Measurements from ENCODE around the gene MSLN. TPM values are rescaled to one million over a fixed set of nuclear protein-coding genes. Genes with fewer than 3 reads are reported as not detected.

The MSLN gene
- total and polyA plus RNA-seq, 2 of the 13 experiments (the other 11 are each of a cell fraction or from before 2014, with no cell fraction given): 2.0 to 2.3 TPM

DNA sequence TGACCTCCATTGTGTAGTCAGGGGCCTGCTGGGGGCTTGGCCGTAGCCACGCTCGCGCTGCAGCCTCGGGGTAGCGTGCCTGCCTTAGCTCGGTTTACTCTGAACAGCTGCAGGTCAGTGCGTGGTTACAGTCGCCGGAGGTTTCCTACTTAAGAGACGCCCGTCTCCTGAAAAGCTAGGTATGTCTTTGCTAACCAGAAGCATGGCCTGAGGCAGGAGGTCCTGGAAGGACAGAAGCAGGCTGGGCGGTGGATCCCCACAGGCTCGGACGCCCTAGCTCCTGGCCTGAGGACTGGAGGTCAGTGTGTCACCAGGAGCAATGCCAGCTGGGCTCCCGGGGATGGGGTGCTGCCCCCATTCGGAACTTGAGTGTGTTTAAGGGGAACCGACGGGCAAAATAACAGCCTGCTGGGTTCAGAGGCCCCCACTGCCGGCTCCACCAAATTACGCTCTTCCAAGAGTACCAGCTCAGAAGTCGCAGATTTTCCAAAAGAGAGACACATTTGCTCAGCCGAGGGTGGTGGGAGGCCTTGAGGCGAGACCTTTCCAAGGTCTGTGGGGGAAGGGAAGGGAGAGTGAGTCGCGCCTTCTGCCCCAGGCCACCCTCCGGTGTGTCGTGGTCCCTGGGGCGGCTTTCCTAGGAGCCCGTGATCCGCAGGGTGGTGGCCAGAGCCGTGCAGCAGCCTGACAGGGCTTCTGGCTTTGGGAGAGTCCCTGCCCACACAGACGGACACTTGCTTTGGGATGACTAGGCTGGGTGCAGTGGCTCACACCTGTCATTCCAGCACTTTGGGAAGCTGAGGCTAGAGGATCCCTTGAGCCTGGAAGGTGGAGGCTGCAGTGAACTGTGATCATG lies 43.9 kb downstream of the MSLN start:
- H3K36me3 ChIP-seq (replicated peaks in 1 of 2; ENCODE audit: control insufficient read depth in 1 of 2, insufficient read depth in 2 of 2, low read length in 2 of 2): no peaks in the 10 kb centered on the region
- no peak overlapping the region for H3K4me3 ChIP-seq (replicated peaks in 1 of 3; ENCODE audit: insufficient read depth in 1 of 3, low read depth in 2 of 3, low read length in 3 of 3)
- ATAC-seq: no peak
- H2AFZ ChIP-seq (ENCODE audit: low read length): no peak overlapping the region
- H3K9me3 ChIP-seq (ENCODE audit: low read length): no peaks in the 10 kb centered on the region
- no peak overlapping the region for H3K4me2 ChIP-seq (ENCODE audit: low read depth, low read length)
- BruUV-seq (replicated peaks): no TSS peak
- no peak for DNase-seq (ENCODE audit: low spot score)
- no peaks in the 10 kb centered on the region for H3K79me2 ChIP-seq (ENCODE audit: insufficient read depth, low read length)
- ChIA-PET CTCF (ENCODE audit: low intra/inter-chr PET ratio, low total read pairs) (no interaction called here), POLR2A (no interaction called here)
- FAIRE-seq: no peak
- no peaks in the 10 kb centered on the region for H4K20me1 ChIP-seq (ENCODE audit: insufficient read depth, low read length)
- in situ Hi-C loops (cut with HindIII; ENCODE audit: extremely low pct_ligation_motif_present, low pct_unique_long_range_greater_than_20kb): loop anchor here (25.0 kb wide), 1 partner anchor 408 kb away; no protein-coding TSS in a partner anchor
- H3K4me1 ChIP-seq (ENCODE audit: insufficient read depth, low read length): no peaks in the 10 kb centered on the region
- intact Hi-C loops (cut with micrococcal nuclease; ENCODE audit: unreplicated experiment): no loop called here
- H3K27me3 ChIP-seq (ENCODE audit: control insufficient read depth in 1 of 2, insufficient read depth in 2 of 2, low read length in 2 of 2): peaks cover 32 to 65% of the 10 kb centered on the region in 2 experiments
- no peak overlapping the region for H3K9ac ChIP-seq (ENCODE audit: insufficient read depth, low read depth, low read length)
- H3K27ac ChIP-seq (ENCODE audit: extremely low read length, insufficient read depth, low read length): no peak overlapping the region
- WGBS (ENCODE audit: low lambda C conversion rate): 18% methylated on average over 19 of the region's 33 CpGs
- TF ChIP-seq ETV5 (CRISPR knock-in tag; IDR thresholded peaks at IDR 0.05; ENCODE audit: borderline replicate concordance): no peak
- no peak for TF ChIP-seq SMAD1 (CRISPR knock-in tag; IDR thresholded peaks at IDR 0.05; ENCODE audit: borderline replicate concordance, low read depth)
- no peak for TF ChIP-seq CCDC6 (CRISPR knock-in tag; IDR thresholded peaks at IDR 0.05)
- no peak for TF ChIP-seq ZMYM4 (CRISPR knock-in tag; IDR thresholded peaks at IDR 0.05)
- no peak for TF ChIP-seq ZNF674 (CRISPR knock-in tag; IDR thresholded peaks at IDR 0.05; ENCODE audit: low read depth)
- TF ChIP-seq, protein P1, sequence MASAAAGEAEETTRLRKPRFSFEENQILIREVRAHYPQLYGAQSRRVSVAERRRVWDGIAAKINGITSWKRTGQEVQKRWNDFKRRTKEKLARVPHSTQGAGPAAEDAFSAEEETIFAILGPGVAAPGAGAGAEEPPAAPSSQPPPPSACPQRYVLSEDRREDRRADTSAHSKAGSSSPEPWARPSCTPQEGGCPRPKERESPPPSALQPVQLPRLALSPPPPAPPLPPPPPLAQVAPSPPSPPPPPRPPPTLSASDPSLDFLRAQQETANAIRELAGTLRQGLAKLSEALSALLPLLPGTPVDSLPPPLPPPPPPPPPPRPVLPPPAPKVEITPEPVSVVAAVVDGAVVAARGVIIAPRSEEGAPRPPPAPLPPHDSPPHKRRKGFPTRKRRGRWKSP (CRISPR knock-in tag; IDR thresholded peaks at IDR 0.05): no peak
- TF ChIP-seq ZNF709 (CRISPR knock-in tag; IDR thresholded peaks at IDR 0.05): no peak
- no peak for TF ChIP-seq WIZ (CRISPR knock-in tag; IDR thresholded peaks at IDR 0.05)
- TF ChIP-seq NFATC3 (CRISPR knock-in tag; IDR thresholded peaks at IDR 0.05): no peak
- no peak for TF ChIP-seq ZNF737 (CRISPR knock-in tag; IDR thresholded peaks at IDR 0.05; ENCODE audit: borderline replicate concordance)
- no peak for TF ChIP-seq ZNF766 (CRISPR knock-in tag; IDR thresholded peaks at IDR 0.05; ENCODE audit: borderline replicate concordance)
- TF ChIP-seq ZNF569 (CRISPR knock-in tag; IDR thresholded peaks at IDR 0.05; ENCODE audit: borderline replicate concordance): no peak
- TF ChIP-seq ZNF570 (CRISPR knock-in tag; IDR thresholded peaks at IDR 0.05; ENCODE audit: borderline replicate concordance): no peak
- no peak for TF ChIP-seq ZNF510 (CRISPR knock-in tag; IDR thresholded peaks at IDR 0.05; ENCODE audit: low read depth)
- TF ChIP-seq, protein P2, sequence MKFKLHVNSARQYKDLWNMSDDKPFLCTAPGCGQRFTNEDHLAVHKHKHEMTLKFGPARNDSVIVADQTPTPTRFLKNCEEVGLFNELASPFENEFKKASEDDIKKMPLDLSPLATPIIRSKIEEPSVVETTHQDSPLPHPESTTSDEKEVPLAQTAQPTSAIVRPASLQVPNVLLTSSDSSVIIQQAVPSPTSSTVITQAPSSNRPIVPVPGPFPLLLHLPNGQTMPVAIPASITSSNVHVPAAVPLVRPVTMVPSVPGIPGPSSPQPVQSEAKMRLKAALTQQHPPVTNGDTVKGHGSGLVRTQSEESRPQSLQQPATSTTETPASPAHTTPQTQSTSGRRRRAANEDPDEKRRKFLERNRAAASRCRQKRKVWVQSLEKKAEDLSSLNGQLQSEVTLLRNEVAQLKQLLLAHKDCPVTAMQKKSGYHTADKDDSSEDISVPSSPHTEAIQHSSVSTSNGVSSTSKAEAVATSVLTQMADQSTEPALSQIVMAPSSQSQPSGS (CRISPR knock-in tag; IDR thresholded peaks at IDR 0.05): no peak
- TF ChIP-seq ZMAT3 (CRISPR knock-in tag; conservative IDR thresholded peaks at IDR 0.05): no peak
- TF ChIP-seq ZNF44 (CRISPR knock-in tag; IDR thresholded peaks at IDR 0.05): no peak
- TF ChIP-seq ZNF724P (CRISPR knock-in tag; IDR thresholded peaks at IDR 0.05; ENCODE audit: borderline replicate concordance): no peak
- no peak for TF ChIP-seq ARNT2 (CRISPR knock-in tag; IDR thresholded peaks at IDR 0.05; ENCODE audit: low read depth)

Data from HepG2 (cell line).